ENCODE results near the gene SMYD5. TPM values are rescaled to one million over a fixed set of nuclear protein-coding genes. Genes with fewer than 3 reads are reported as not detected.

SMYD5 gene
- total RNA-seq, 1 donor from 2014 or later: 12.8 TPM

GRCh38 chr2:73246850-73247249 is 32.8 kb downstream of the SMYD5 start:
- Mint-ChIP-seq H3K27ac (ENCODE audit: unreplicated experiment) (peak overlapping the region; percentile 22), H3K27me3 (ENCODE audit: low read depth, unreplicated experiment) (no peaks in the 10 kb centered on the region), H3K9me3 (ENCODE audit: unreplicated experiment) (no peaks in the 10 kb centered on the region), H3K4me3 (ENCODE audit: unreplicated experiment) (peak overlapping the region; percentile 14), H3K36me3 (ENCODE audit: low read depth, unreplicated experiment) (peaks cover 17% of the 10 kb centered on the region), H3K4me1 (ENCODE audit: low read depth, unreplicated experiment) (peaks cover 21% of the 10 kb centered on the region)
- H2AFZ ChIP-seq (ENCODE audit: low read depth, low read length): no peak overlapping the region
- H3K36me3 ChIP-seq (ENCODE audit: insufficient read depth, low read length): peaks cover 82% of the 10 kb centered on the region
- no peaks in the 10 kb centered on the region for H3K9me3 ChIP-seq (ENCODE audit: insufficient read depth, low read depth, low read length)
- H3K4me2 ChIP-seq (ENCODE audit: low read length): no peak overlapping the region
- H3K79me2 ChIP-seq (ENCODE audit: insufficient read depth, low read length): peaks cover 50% of the 10 kb centered on the region
- DNase-seq (ENCODE audit: low read depth): no peak
- peaks cover 11% of the 10 kb centered on the region for H3K4me1 ChIP-seq (ENCODE audit: insufficient read depth, low read length)
- H3K27me3 ChIP-seq (ENCODE audit: insufficient read depth, low read length): no peaks in the 10 kb centered on the region
- peaks cover 88% of the 10 kb centered on the region for H4K20me1 ChIP-seq (ENCODE audit: insufficient read depth, low read length)
- H3K27ac ChIP-seq (ENCODE audit: low read depth, low read length): no peak overlapping the region
- no peak for TF ChIP-seq CTCF (IDR thresholded peaks at IDR 0.05; ENCODE audit: insufficient read depth, low read depth, low read length)
- no peak for TF ChIP-seq EZH2 (IDR thresholded peaks at IDR 0.05; ENCODE audit: insufficient read depth, low read length)
- no peak for FAIRE-seq
- no peak overlapping the region for H3K4me3 ChIP-seq (ENCODE audit: insufficient read depth, low read depth, low read length)
- no peak overlapping the region for H3K9ac ChIP-seq (ENCODE audit: low read length)

DNA sequence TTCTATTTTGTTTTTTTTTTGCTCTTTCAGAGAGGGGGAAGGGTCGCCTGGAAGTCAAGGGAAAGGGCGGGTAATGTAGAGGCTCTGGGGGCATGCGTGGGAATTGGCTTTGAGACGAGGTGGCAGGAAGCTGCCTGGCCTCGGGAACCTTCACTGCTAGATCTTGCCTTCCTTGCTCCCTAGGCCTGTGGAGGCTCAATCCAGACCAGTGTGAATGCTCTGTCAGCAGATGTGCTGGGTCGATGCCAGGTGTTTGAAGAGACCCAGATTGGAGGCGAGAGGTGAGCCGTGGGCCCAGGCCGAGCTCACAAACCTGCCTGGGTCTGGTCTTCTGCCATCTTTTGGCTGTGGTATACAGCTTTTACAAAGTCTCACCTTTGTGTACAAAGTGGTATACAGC is 35.6 kb downstream of the SMYD5 start:
- H3K27ac ChIP-seq (ENCODE audit: low read depth, low read length): no peak overlapping the region
- Mint-ChIP-seq H3K27me3 (ENCODE audit: low read depth, unreplicated experiment) (no peaks in the 10 kb centered on the region), H3K27ac (ENCODE audit: unreplicated experiment) (no peak overlapping the region), H3K4me1 (ENCODE audit: low read depth, unreplicated experiment) (peaks cover 12% of the 10 kb centered on the region), H3K9me3 (ENCODE audit: unreplicated experiment) (no peaks in the 10 kb centered on the region), H3K36me3 (ENCODE audit: low read depth, unreplicated experiment) (peaks cover 23% of the 10 kb centered on the region), H3K4me3 (ENCODE audit: unreplicated experiment) (no peak overlapping the region)
- H3K9ac ChIP-seq (ENCODE audit: low read length): no peak overlapping the region
- TF ChIP-seq CTCF (IDR thresholded peaks at IDR 0.05; ENCODE audit: insufficient read depth, low read depth, low read length) (no peak), EZH2 (IDR thresholded peaks at IDR 0.05; ENCODE audit: insufficient read depth, low read length) (no peak)
- DNase-seq (ENCODE audit: low read depth) (no peak), FAIRE-seq (no peak)
- no peak overlapping the region for H2AFZ ChIP-seq (ENCODE audit: low read depth, low read length)
- peaks cover 83% of the 10 kb centered on the region for H3K36me3 ChIP-seq (ENCODE audit: insufficient read depth, low read length)
- H3K79me2 ChIP-seq (ENCODE audit: insufficient read depth, low read length): peaks cover 25% of the 10 kb centered on the region
- H3K4me1 ChIP-seq (ENCODE audit: insufficient read depth, low read length): no peaks in the 10 kb centered on the region
- H3K4me2 ChIP-seq (ENCODE audit: low read length): no peak overlapping the region
- H4K20me1 ChIP-seq (ENCODE audit: insufficient read depth, low read length): peaks cover 87% of the 10 kb centered on the region
- no peaks in the 10 kb centered on the region for H3K9me3 ChIP-seq (ENCODE audit: insufficient read depth, low read depth, low read length)
- H3K4me3 ChIP-seq (ENCODE audit: insufficient read depth, low read depth, low read length): no peak overlapping the region
- H3K27me3 ChIP-seq (ENCODE audit: insufficient read depth, low read length): no peaks in the 10 kb centered on the region

DNA sequence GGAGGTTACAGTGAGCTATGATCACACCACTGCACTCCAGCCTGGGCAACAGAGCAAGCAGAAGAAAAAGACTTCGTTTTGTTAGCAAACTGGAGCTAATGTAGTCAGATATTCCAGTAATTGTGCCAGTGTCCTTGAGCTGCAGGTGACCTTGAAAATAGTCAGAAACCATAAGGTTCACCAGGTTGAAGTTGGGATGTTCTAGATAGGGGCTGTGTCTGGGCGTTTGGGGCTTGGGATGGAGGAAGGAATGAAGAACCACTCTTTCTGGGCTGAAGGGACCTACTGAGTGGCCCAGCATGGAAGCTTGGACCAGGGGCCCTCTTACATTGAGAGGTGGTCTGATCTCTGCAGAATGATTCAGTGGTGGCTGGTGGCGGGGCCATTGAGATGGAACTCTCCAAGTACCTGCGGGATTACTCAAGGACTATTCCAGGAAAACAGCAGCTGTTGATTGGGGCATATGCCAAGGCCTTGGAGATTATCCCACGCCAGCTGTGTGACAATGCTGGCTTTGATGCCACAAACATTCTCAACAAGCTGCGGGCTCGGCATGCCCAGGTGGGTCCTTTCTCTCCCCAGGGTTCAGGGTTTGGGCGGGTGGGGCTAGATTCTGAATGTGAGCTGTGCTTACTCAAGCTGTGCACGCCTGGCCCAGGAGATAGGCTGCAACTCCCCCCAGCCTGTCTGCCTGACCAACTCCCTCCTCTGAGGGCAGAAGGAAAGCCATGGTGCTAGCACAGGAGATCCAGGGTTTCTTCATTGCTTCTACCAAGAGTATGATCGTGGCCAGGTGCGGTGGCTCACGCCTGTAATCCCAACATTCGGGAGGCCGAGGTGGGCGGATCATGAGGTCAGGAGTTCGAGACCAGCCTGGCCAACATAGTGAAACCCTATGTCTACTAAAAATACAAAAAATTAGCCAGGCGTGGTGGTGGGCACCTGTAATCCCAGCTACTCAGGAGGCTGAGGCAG is 37.1 kb downstream of the SMYD5 start:
- Histone ChIP-seq H2AFZ (ENCODE audit: low read depth, low read length) (no peak overlapping the region), H3K4me2 (ENCODE audit: low read length) (no peak overlapping the region), H3K4me3 (ENCODE audit: insufficient read depth, low read depth, low read length) (no peak overlapping the region), H3K4me1 (ENCODE audit: insufficient read depth, low read length) (no peaks in the 10 kb centered on the region), H3K9me3 (ENCODE audit: insufficient read depth, low read depth, low read length) (no peaks in the 10 kb centered on the region), H4K20me1 (ENCODE audit: insufficient read depth, low read length) (peaks cover 80% of the 10 kb centered on the region), H3K9ac (ENCODE audit: low read length) (no peak overlapping the region), H3K27ac (ENCODE audit: low read depth, low read length) (no peak overlapping the region), H3K36me3 (ENCODE audit: insufficient read depth, low read length) (peaks cover 69% of the 10 kb centered on the region), H3K79me2 (ENCODE audit: insufficient read depth, low read length) (peaks cover 13% of the 10 kb centered on the region), H3K27me3 (ENCODE audit: insufficient read depth, low read length) (no peaks in the 10 kb centered on the region)
- no peaks in the 10 kb centered on the region for H3K9me3 Mint-ChIP-seq (ENCODE audit: unreplicated experiment)
- no peak for TF ChIP-seq EZH2 (IDR thresholded peaks at IDR 0.05; ENCODE audit: insufficient read depth, low read length)
- TF ChIP-seq CTCF (IDR thresholded peaks at IDR 0.05; ENCODE audit: insufficient read depth, low read depth, low read length): no peak
- DNase-seq (ENCODE audit: low read depth) (no peak), FAIRE-seq (no peak)
- no peak overlapping the region for H3K4me3 Mint-ChIP-seq (ENCODE audit: unreplicated experiment)
- H3K4me1 Mint-ChIP-seq (ENCODE audit: low read depth, unreplicated experiment): peaks cover 12% of the 10 kb centered on the region
- H3K36me3 Mint-ChIP-seq (ENCODE audit: low read depth, unreplicated experiment): peaks cover 23% of the 10 kb centered on the region
- H3K27me3 Mint-ChIP-seq (ENCODE audit: low read depth, unreplicated experiment): no peaks in the 10 kb centered on the region
- H3K27ac Mint-ChIP-seq (ENCODE audit: unreplicated experiment): no peak overlapping the region

Data from astrocyte (in vitro differentiated cells and primary cell).